Measurements from ENCODE around the gene ANKRD31.
"Not testable (repeated sequence)": the region's sequence is repeated elsewhere in the genome, so short reads cannot be mapped to it uniquely, and the experiment has no call there.

Gene ANKRD31

GRCh38 chr5:75220787-75221186 lies 15.9 kb downstream of the ANKRD31 start:
- FAIRE-seq, result not testable (repeated sequence)

GRCh38 chr5:75214928-75215327 lies 21.8 kb downstream of the ANKRD31 start:
- no peak for FAIRE-seq

- FAIRE-seq, result no peak
These were observed 22.3 kb downstream of the ANKRD31 start for GRCh38 chr5:75214409-75214808.

GRCh38 chr5:75203604-75204003 lies 33.1 kb downstream of the ANKRD31 start:
- FAIRE-seq, result no peak

GRCh38 chr5:75202935-75203334 lies 33.7 kb downstream of the ANKRD31 start:
- no peak for FAIRE-seq

- no peak for FAIRE-seq
These were observed 35.9 kb downstream of the ANKRD31 start for GRCh38 chr5:75200776-75201175.

- FAIRE-seq, result no peak
These were observed 36.7 kb downstream of the ANKRD31 start for GRCh38 chr5:75199946-75200345.

- FAIRE-seq, result no peak
These were observed 37.6 kb downstream of the ANKRD31 start for GRCh38 chr5:75199071-75199470.

GRCh38 chr5:75197745-75198144 lies 38.9 kb downstream of the ANKRD31 start:
- no peak for FAIRE-seq

- no peak for FAIRE-seq
These were observed 43.9 kb downstream of the ANKRD31 start for GRCh38 chr5:75192804-75193203.

- FAIRE-seq, result no peak
These were observed 44.4 kb downstream of the ANKRD31 start for GRCh38 chr5:75192264-75192663.

- no peak for FAIRE-seq
These were observed 46.5 kb downstream of the ANKRD31 start for GRCh38 chr5:75190227-75190626.

- no peak for FAIRE-seq
These were observed 47.3 kb downstream of the ANKRD31 start for GRCh38 chr5:75189353-75189752.

- no peak for FAIRE-seq
These were observed 50.9 kb downstream of the ANKRD31 start for GRCh38 chr5:75185763-75186162.

- FAIRE-seq, result not testable (repeated sequence)
These were observed 60.7 kb downstream of the ANKRD31 start for GRCh38 chr5:75176009-75176408.

GRCh38 chr5:75174872-75175271 lies 61.8 kb downstream of the ANKRD31 start:
- not testable (repeated sequence) for FAIRE-seq

GRCh38 chr5:75169516-75169915 lies 67.2 kb downstream of the ANKRD31 start:
- no peak for FAIRE-seq

GRCh38 chr5:75168026-75168735 lies 68.5 kb downstream of the ANKRD31 start:
- no peak for FAIRE-seq

- no peak for FAIRE-seq
These were observed 69.3 kb downstream of the ANKRD31 start for GRCh38 chr5:75167345-75167744.

GRCh38 chr5:75161508-75161907 lies 75.2 kb downstream of the ANKRD31 start:
- not testable (repeated sequence) for FAIRE-seq

- FAIRE-seq, result no peak
These were observed 80.1 kb downstream of the ANKRD31 start for GRCh38 chr5:75156585-75156984.

- no peak for FAIRE-seq
These were observed 83.8 kb downstream of the ANKRD31 start for GRCh38 chr5:75152860-75153259.

- no peak for FAIRE-seq
These were observed 88.6 kb downstream of the ANKRD31 start for GRCh38 chr5:75148051-75148450.

GRCh38 chr5:75142566-75143136 lies 94.0 kb downstream of the ANKRD31 start:
- no peak for FAIRE-seq

GRCh38 chr5:75140277-75140676 lies 96.4 kb downstream of the ANKRD31 start:
- no peak for FAIRE-seq

Data from TTC549 (cell line).